OCI-LY7 (cell line): ENCODE results near the gene ATAD1. TPM values are rescaled to one million over a fixed set of nuclear protein-coding genes. Genes with fewer than 3 reads are reported as not detected.

Source experiments
- BruUV-seq: library from RNA; stranded (reverse); fragments of 400-500 nt; replicated peaks from 2 replicates; lab custom pipeline; 2021; lab: Mats Ljungman, UMichigan
- CTCF ChIA-PET: fragments of 300-600 bp; sonication (Branson Sonifier 250); formaldehyde crosslinking; loops from one replicate; lab custom pipeline; 2022; ENCODE audit warnings: antibody characterized with exemption; ENCODE audit not compliant: unreplicated experiment; lab: Charles Lee
- POLR2A ChIA-PET: fragments of 300-600 bp; sonication (Branson Sonifier 250); formaldehyde crosslinking; loops from one replicate; lab custom pipeline; 2022; ENCODE audit warnings: antibody characterized with exemption; lab: Charles Lee
- DNase-seq: peaks from one replicate; pipeline ENCODE4 v3.0.0-alpha.2; 2015; ENCODE audit warnings: low spot score
- H2AFZ ChIP-seq: fragments of 200-600 bp; sonication (generic), shearing (Covaris generic); 2 replicates; pipeline ENCODE4 v1.6.1; 2014; ENCODE audit warnings: mild to moderate bottlenecking, antibody characterized with exemption, low read length, moderate library complexity
- H3K27ac ChIP-seq: fragments of 200-600 bp; sonication (generic); 2 replicates; pipeline ENCODE4 v1.5.1; 2014; ENCODE audit warnings: mixed run types, low read depth, mild to moderate bottlenecking, moderate library complexity, low read length, inconsistent platforms; ENCODE audit not compliant: poor library complexity, severe bottlenecking
- H3K36me3 ChIP-seq: fragments of 200-600 bp; sonication (generic); 2 replicates; pipeline ENCODE4 v1.6.1; 2014; ENCODE audit warnings: mild to moderate bottlenecking, antibody characterized with exemption, low read length, moderate library complexity, mixed read lengths; ENCODE audit not compliant: insufficient read depth
- H3K4me1 ChIP-seq: fragments of 200-600 bp; sonication (generic); 2 replicates; pipeline ENCODE4 v1.5.1; 2014; ENCODE audit warnings: mild to moderate bottlenecking, low read length; ENCODE audit not compliant: insufficient read depth, poor library complexity, severe bottlenecking
- H3K4me2 ChIP-seq: fragments of 200-600 bp; sonication (generic); 2 replicates; pipeline ENCODE4 v1.6.1; 2014; ENCODE audit warnings: mild to moderate bottlenecking, low read length
- H3K4me3 ChIP-seq: fragments of 200-600 bp; sonication (generic); 2 replicates; pipeline ENCODE4 v1.5.1; 2014; ENCODE audit warnings: mild to moderate bottlenecking, low read depth, low read length; ENCODE audit not compliant: poor library complexity, severe bottlenecking
- H3K79me2 ChIP-seq: fragments of 200-600 bp; sonication (generic); 2 replicates; pipeline ENCODE4 v1.6.1; 2016; ENCODE audit warnings: low read depth, mild to moderate bottlenecking, low read length, moderate library complexity, mixed read lengths; ENCODE audit not compliant: insufficient read depth
- H3K9me2 ChIP-seq: fragments of 200-600 bp; sonication (generic); 2 replicates; pipeline ENCODE4 v1.6.1; 2016; ENCODE audit warnings: mild to moderate bottlenecking, low read length, mixed read lengths; ENCODE audit not compliant: insufficient read depth
- H3K9me3 ChIP-seq: fragments of 200-600 bp; sonication (generic); 2 replicates; pipeline ENCODE4 v1.6.1; 2014; ENCODE audit warnings: mild to moderate bottlenecking, mixed run types, low read length, mixed read lengths
- H4K20me1 ChIP-seq: fragments of 200-600 bp; sonication (generic); 2 replicates; pipeline ENCODE4 v1.6.1; 2014; ENCODE audit warnings: mild to moderate bottlenecking, antibody characterized with exemption, low read length, moderate library complexity, mixed read lengths; ENCODE audit not compliant: insufficient read depth
- CTCF ChIP-seq: fragments of 200-600 bp; sonication (generic); conservative IDR thresholded peaks from 2 replicates; pipeline ENCODE4 v1.5.1; 2014; ENCODE audit warnings: mild to moderate bottlenecking, antibody characterized with exemption, low read length, moderate library complexity, mixed read lengths
- EZH2phosphoT487 ChIP-seq: fragments of 200-600 bp; sonication (generic); IDR thresholded peaks from 2 replicates; pipeline ENCODE4 v1.6.1; 2018; ENCODE audit warnings: low read depth, borderline replicate concordance, mild to moderate bottlenecking, mixed run types, antibody characterized with exemption, low read length, moderate library complexity, mixed read lengths
- intact Hi-C: fragments of 100-400 bp; cut with micrococcal nuclease; formaldehyde crosslinking; loops from one replicate; pipeline ENCODE4 v1.10.0; 2022; ENCODE audit not compliant: unreplicated experiment
- total RNA-seq, 2 experiments: library from RNA; depleted of rRNA in 1 of 2; stranded (reverse); fragments of >200 nt in 1 of 2; shearing (Covaris generic) in 1 of 2; gene quantifications; 2 replicates each; pipeline ENCODE4 v1.2.3, GENCODE V29; 2014 to 2022

The ATAD1 gene
- total RNA-seq, 2 experiments from 2014 or later: 19.6 to 47.7 TPM

DNA sequence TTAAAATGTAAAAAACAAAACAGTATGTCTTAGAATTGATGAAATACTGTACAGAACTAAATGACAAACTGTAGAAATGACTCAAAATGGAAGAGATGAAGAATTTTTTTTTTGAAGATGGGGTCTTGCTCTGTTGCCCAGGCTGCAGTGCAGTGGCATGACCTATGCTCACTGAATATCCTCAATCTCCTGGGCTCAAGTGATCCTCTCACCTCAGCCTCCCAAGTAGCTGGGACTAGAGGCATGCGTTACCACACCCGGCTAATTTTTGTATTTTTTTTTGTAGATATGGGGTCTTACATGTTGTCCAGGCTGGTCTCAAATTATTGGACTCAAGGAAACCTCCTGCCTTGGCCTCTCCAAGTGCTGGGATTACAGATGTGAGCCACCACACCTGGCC, 36.5 kb downstream of the ATAD1 start:
- Histone ChIP-seq H3K79me2 (peaks cover 23% of the 10 kb centered on the region; the same call in 1 of the 2 replicates), H3K4me1 (no peaks in the 10 kb centered on the region), H3K4me2 (no peak overlapping the region), H3K4me3 (no peak overlapping the region), H3K27ac (no peak overlapping the region), H3K36me3 (peaks cover 90% of the 10 kb centered on the region), H3K9me3 (no peaks in the 10 kb centered on the region; the same call in 1 of the 2 replicates), H2AFZ (no peak overlapping the region), H3K9me2 (no peaks in the 10 kb centered on the region), H4K20me1 (no peaks in the 10 kb centered on the region)
- DNase-seq: no peak
- CTCF ChIA-PET: no interaction called here
- no TSS peak for BruUV-seq
- POLR2A ChIA-PET: no interaction called here
- intact Hi-C loops: no loop called here
- TF ChIP-seq CTCF (no peak), EZH2phosphoT487 (no peak)

DNA sequence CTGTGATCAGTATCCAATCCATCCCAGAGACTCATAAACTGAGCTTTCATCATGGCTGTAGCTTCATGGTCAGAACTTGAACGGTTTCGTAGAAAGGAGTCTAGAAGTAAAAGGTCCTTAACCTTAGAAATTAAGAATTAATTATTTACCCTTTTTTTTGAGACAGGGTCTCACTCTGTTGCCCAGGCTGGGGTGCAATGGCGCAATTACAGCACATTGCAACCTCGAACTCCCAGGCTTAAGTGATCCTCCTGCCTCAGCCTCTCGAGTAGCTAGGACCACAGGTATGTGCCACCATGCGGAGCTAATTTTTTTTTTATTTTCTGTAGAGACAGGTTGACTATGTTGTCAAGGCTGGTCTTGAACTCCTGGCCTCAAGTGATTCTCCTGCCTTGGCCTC, 41.7 kb downstream of the ATAD1 start:
- no peak overlapping the region for H2AFZ ChIP-seq
- no peak overlapping the region for H3K27ac ChIP-seq
- DNase-seq: no peak
- ChIA-PET CTCF (no interaction called here), POLR2A (interaction anchor here (0.7 to 1.6 kb wide), 4 partner anchors 9 to 23 kb away, joined by 3 to 4 read pairs (median 3); no protein-coding TSS in a partner anchor)
- H3K9me3 ChIP-seq: no peaks in the 10 kb centered on the region; the same call in 1 of the 2 replicates
- no peak overlapping the region for H3K4me2 ChIP-seq
- peaks cover 78% of the 10 kb centered on the region for H3K36me3 ChIP-seq
- no peak for TF ChIP-seq CTCF
- TF ChIP-seq EZH2phosphoT487: no peak
- no TSS peak for BruUV-seq
- H4K20me1 ChIP-seq: no peaks in the 10 kb centered on the region
- intact Hi-C loops: no loop called here
- H3K9me2 ChIP-seq: no peaks in the 10 kb centered on the region
- H3K4me3 ChIP-seq: no peak overlapping the region
- H3K4me1 ChIP-seq: peaks cover 9% of the 10 kb centered on the region
- peaks cover 27% of the 10 kb centered on the region; the same call in 1 of the 2 replicates for H3K79me2 ChIP-seq

- CTCF ChIA-PET: no interaction called here
- Histone ChIP-seq H3K9me2 (no peaks in the 10 kb centered on the region), H3K27ac (no peak overlapping the region), H3K9me3 (no peaks in the 10 kb centered on the region; the same call in 1 of the 2 replicates), H3K36me3 (peaks cover 78% of the 10 kb centered on the region), H2AFZ (no peak overlapping the region), H3K4me1 (peaks cover 9% of the 10 kb centered on the region), H3K4me2 (peak overlapping the region; percentile 24; the same call in 1 of the 2 replicates), H3K79me2 (peaks cover 28% of the 10 kb centered on the region; the same call in 1 of the 2 replicates), H4K20me1 (no peaks in the 10 kb centered on the region), H3K4me3 (no peak overlapping the region)
- TF ChIP-seq EZH2phosphoT487 (no peak), CTCF (no peak)
- POLR2A ChIA-PET: interaction anchor here (0.6 to 1.6 kb wide), 9 partner anchors 10 to 1262 kb away, joined by 3 to 7 read pairs (median 3); no protein-coding TSS in a partner anchor
- intact Hi-C loops: no loop called here
- no TSS peak for BruUV-seq
- no peak for DNase-seq
Observed at GRCh38 chr10:87775766-87776165, 42.3 kb downstream of the ATAD1 start.
